ENCODE data around the gene TSPAN13. TPM values are rescaled to one million over a fixed set of nuclear protein-coding genes. Genes with fewer than 3 reads are reported as not detected.

The TSPAN13 gene
- total and polyA plus RNA-seq, 2 of the 8 experiments (the other 6 are each of a cell fraction or from before 2014, with no cell fraction given) = 15.3 to 28.1 TPM

GRCh38 chr7:16815001-16815400, 61.4 kb downstream of the TSPAN13 start:
- Histone ChIP-seq H4K20me1 (replicated peaks in 1 of 2; ENCODE audit: control insufficient read depth in 1 of 2, insufficient read depth in 2 of 2, low read length in 2 of 2) (no peaks in the 10 kb centered on the region), H2AK5ac (ENCODE audit: low read depth, low read length) (no peak overlapping the region), H3K27me3 (replicated peaks in 1 of 4; ENCODE audit: control insufficient read depth in 3 of 4, extremely low read depth in 1 of 4, insufficient read depth in 3 of 4, low read length in 3 of 4) (no peaks in the 10 kb centered on the region), H3K79me1 (ENCODE audit: low read depth, low read length) (no peaks in the 10 kb centered on the region), H2AFZ (ENCODE audit: low read length) (no peak overlapping the region), H3K79me2 (ENCODE audit: control insufficient read depth in 1 of 2, insufficient read depth in 2 of 2, low read length in 2 of 2) (no peaks in the 10 kb centered on the region), H3K36me3 (ENCODE audit: control insufficient read depth in 2 of 4, insufficient read depth in 4 of 4, low read length in 3 of 4) (no peaks in the 10 kb centered on the region), H3K9me3 (ENCODE audit: insufficient read depth in 2 of 2, low read depth in 1 of 2, low read length in 1 of 2) (no peaks in the 10 kb centered on the region), H3K14ac (ENCODE audit: insufficient read length) (no peak overlapping the region), H4K91ac (replicated peaks; ENCODE audit: insufficient read length, low read length) (no peak overlapping the region), H2BK20ac (ENCODE audit: low read length) (no peak overlapping the region), H3K4me2 (ENCODE audit: insufficient read depth in 1 of 2, low read depth in 2 of 2, low read length in 2 of 2) (no peak overlapping the region), H3K9ac (replicated peaks in 1 of 4; ENCODE audit: extremely low read depth in 1 of 4, low read depth in 3 of 4, low read length in 3 of 4) (no peak overlapping the region), H2BK120ac (replicated peaks; ENCODE audit: low read depth, low read length) (no peak overlapping the region), H3K18ac (ENCODE audit: extremely low read depth, low read length) (no peak overlapping the region), H4K8ac (ENCODE audit: extremely low read depth, insufficient read depth, low read length) (no peak overlapping the region), H2BK5ac (ENCODE audit: low read depth, low read length) (no peak overlapping the region), H3K56ac (replicated peaks; ENCODE audit: insufficient read length, low read depth, low read length) (no peak overlapping the region), H3K27ac (ENCODE audit: low read depth, low read length) (no peak overlapping the region), H3K4me1 (replicated peaks in 1 of 4; ENCODE audit: control insufficient read depth in 3 of 4, insufficient read depth in 4 of 4, low read length in 3 of 4) (no peaks in the 10 kb centered on the region), H3K23me2 (ENCODE audit: low read depth, low read length) (no peaks in the 10 kb centered on the region), H4K5ac (ENCODE audit: insufficient read length, low read depth, low read length) (no peak overlapping the region), H2BK15ac (ENCODE audit: low read length) (no peak overlapping the region), H3K4ac (replicated peaks; ENCODE audit: insufficient read length, low read depth, low read length) (no peak overlapping the region), H2BK12ac (ENCODE audit: low read depth, low read length) (no peak overlapping the region), H3K4me3 (ENCODE audit: extremely low read depth in 1 of 4, insufficient read depth in 2 of 4, low read depth in 3 of 4, low read length in 4 of 4) (no peak overlapping the region), H3K23ac (ENCODE audit: insufficient read length) (no peak overlapping the region)
- DNase-seq (ENCODE audit: low read depth in 1 of 2, low spot score in 2 of 2) (no peak), FAIRE-seq (no peak)
- ChIA-PET CTCF (ENCODE audit: partially characterized antibody) (no interaction called here), POLR2A (ENCODE audit: partially characterized antibody) (no interaction called here)
- WGBS, 2 experiments (ENCODE audit: extremely low coverage in 1 of 2, insufficient coverage in 1 of 2, insufficient read length in 1 of 2, insufficient replicate concordance in 2 of 2, low coverage in 1 of 2, low lambda C conversion rate in 2 of 2, missing lambda C conversion rate in 1 of 2) = 91% methylated on average over 2 of the region's 2 CpGs; no CpG with 5 or more reads in 1 of the 2 experiments
- TF ChIP-seq PHF8 (conservative IDR thresholded peaks at IDR 0.05; ENCODE audit: low read depth, low read length) (no peak), TBP (IDR thresholded peaks at IDR 0.05; ENCODE audit: low read depth, low read length) (no peak), EGR1 (IDR thresholded peaks at IDR 0.05; ENCODE audit: borderline replicate concordance, low read depth, low read length) (no peak), KDM1A (IDR thresholded peaks at IDR 0.05; ENCODE audit: borderline replicate concordance, low read length) (no peak), TAF7 (optimal IDR thresholded peaks at IDR 0.05; ENCODE audit: borderline replicate concordance, low read depth, low read length) (no peak), YY1 (IDR thresholded peaks at IDR 0.05; ENCODE audit: low read depth, low read length) (no peak), BRCA1 (IDR thresholded peaks at IDR 0.05; ENCODE audit: low read depth, low read length) (no peak), SIRT6 (IDR thresholded peaks at IDR 0.05; ENCODE audit: low read length) (no peak)
